Fibroblast of the aortic adventitia (primary cell): ENCODE results near the gene DPM3. TPM values are rescaled to one million over a fixed set of nuclear protein-coding genes. Genes with fewer than 3 reads are reported as not detected.
"Not testable (repeated sequence)": the region's sequence is repeated elsewhere in the genome, so short reads cannot be mapped to it uniquely, and the experiment has no call there.

Source experiments
- DNase-seq: peaks from one replicate; pipeline ENCODE4 v3.0.0-alpha.2; 2010; ENCODE audit warnings: low read depth
- H3K4me3 ChIP-seq: 2 replicates; pipeline ENCODE4 v1.5.1; 2011; ENCODE audit warnings: low read depth, mild to moderate bottlenecking, control low read depth, low read length, moderate library complexity
- CTCF ChIP-seq: IDR thresholded peaks from 2 replicates; pipeline ENCODE4 v1.5.1; 2011; ENCODE audit warnings: mild to moderate bottlenecking, low read length, control low read depth, inconsistent platforms; ENCODE audit not compliant: insufficient read depth
- total RNA-seq: library from RNA; depleted of rRNA; stranded (reverse); fragments of >200 nt; gene quantifications from 2 replicates; pipeline ENCODE4 v1.2.3, GENCODE V29; 2012; ENCODE audit warnings: low replicate concordance

Gene DPM3, protein sequence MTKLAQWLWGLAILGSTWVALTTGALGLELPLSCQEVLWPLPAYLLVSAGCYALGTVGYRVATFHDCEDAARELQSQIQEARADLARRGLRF
- total RNA-seq, result 26.1 and 46.3 TPM in 2 replicates

DNA sequence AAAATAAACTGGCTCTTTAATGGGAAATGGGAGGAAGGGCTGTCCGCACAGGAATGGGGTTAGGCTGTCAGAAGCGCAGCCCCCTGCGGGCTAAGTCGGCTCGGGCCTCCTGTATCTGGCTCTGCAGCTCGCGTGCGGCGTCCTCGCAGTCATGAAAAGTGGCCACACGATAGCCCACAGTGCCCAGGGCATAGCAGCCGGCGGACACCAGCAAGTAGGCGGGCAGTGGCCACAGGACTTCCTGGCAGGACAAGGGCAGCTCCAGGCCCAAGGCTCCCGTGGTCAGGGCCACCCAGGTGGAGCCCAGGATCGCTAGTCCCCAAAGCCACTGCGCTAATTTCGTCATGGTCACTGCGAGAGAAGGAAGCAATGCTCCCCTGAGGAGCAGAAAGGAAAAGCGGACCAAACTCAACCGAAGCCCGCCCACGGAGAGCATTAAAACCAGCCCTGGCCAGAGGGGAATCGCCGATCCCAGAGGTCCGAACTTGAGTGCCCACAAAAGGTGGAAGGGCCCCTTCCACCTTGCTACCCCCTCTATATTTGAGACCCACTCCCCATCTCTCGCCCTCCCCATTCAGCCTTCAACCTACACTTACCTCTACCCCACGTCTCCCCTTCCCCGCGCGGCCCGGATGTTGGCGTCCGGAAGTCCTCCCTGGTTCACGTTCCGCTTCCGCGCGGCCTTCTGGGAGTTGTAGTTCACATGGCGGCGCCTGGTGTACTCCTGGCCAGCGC, at the start of gene DPM3:
Gene DPM3, minus strand, starts transcription at position 637 of the 735 bp plus-strand sequence. Its CDS starts 291 bp downstream, at position 346.
- peak; percentile 74 for DNase-seq
- peak within 1 kb of the TSS; percentile 99 for H3K4me3 ChIP-seq
- TF ChIP-seq CTCF, result no peak

- not testable (repeated sequence) for DNase-seq
Measured at GRCh38 chr1:155189926-155190325, 49.6 kb upstream of the DPM3 start.

GRCh38 chr1:155188268-155188667, 47.9 kb upstream of the DPM3 start:
- DNase-seq, result no peak

More at GRCh38 chr1:155189926-155190325, 49.6 kb upstream of the DPM3 start:
- H3K4me3 ChIP-seq, result not testable (repeated sequence)

DNA sequence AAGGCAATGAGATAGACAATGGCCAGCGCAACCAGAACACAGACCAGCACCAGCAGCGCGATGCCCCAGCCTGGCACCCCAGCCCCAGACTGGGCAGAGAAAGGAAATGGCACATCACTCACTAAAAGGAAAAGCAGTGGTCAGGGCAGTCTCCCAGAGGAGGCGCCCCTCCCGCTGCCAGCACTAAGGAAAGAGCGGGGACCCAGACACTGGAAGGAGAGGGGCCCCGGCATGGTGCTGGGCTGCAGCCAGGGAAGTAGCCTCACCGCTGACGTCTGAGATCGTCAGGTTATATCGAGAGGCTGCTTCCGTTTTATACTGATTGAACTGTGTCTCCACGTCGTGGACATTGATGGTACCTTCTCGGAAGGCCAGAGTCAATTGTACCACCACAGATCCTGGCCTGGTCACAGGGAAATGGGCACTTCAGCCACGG, 47.1 kb upstream of the DPM3 start:
- TF ChIP-seq CTCF, result no peak
- H3K4me3 ChIP-seq, result no peak overlapping the region
- DNase-seq, result no peak

More at GRCh38 chr1:155188268-155188667, 47.9 kb upstream of the DPM3 start:
- no peak for TF ChIP-seq CTCF
- no peak overlapping the region for H3K4me3 ChIP-seq

DNA sequence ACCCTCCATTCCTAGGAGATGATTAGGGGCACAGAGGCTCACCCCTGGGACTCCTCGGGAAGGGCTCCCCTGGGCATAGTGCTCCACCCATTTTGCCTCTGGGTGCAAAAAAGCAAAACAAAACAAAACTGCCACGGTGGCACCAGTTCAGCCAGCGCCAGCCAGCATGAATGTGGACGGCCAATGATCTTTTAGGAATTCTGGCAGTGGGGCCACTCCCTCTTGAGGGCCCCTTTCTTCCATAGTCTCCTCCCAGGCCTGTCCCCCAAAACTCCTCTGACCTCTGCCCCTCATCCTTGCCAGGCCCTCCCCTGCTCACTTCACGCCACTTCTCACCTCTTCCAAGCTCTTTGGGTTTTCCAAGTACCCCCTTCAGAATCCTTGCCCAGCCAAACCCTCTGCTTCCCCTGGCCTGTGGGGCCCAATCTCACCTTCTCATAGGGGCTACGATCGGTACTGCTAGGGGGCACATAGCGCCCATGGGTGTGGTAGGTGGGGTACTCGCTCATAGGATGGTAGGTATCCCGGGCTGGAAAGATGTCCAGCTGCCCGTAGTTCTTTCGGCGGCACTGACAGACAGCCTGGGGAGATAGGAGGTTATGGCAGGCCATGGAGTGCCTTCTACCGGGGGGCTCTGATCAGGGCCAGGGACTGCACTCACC, 46.6 kb upstream of the DPM3 start:
- no peak for TF ChIP-seq CTCF
- H3K4me3 ChIP-seq, result no peak overlapping the region
- DNase-seq, result no peak

DNA sequence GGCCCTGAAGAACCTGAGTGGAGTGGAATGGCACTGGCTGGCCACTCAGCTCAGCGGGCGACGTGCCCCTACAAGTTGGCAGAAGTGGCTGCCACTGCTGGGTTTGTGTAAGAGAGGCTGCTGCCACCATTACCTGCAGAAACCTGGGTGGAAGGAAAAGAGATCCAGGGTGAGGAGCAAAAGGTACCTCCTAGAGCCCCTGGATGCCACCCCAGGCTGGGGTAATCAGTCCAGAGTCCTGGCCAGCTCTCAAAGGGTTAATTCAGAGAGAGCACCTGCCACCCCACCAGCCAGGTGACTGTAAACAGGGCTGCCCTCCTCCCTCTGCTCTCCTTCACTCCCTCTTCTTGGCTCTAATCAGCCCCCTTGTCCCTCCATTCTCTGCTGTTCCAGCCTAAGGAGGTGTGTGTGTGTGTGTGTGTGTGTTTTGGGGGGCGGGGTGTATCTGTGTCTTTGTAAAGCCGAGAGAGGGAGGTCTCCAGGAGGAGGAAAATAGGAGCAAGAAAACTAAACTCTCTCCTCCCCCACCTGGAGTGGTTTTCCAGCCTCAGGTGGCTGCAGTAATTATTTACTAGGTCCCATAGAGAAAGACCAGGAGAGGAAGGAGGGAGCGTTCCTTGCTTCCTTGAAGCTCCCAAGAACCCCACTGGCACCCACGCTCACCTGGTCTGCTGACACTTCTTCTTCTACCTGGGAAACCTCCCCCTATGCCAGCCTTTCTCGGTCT, 45.9 kb upstream of the DPM3 start:
- TF ChIP-seq CTCF, result no peak
- H3K4me3 ChIP-seq, result no peak overlapping the region
- DNase-seq, result no peak

- no peak overlapping the region for H3K4me3 ChIP-seq
- no peak for TF ChIP-seq CTCF
- DNase-seq, result no peak
Measured at GRCh38 chr1:155185783-155186066, 45.4 kb upstream of the DPM3 start.
